HG03378 (cell line): ENCODE data around the gene GCG.

Experiments used
- ATAC-seq: cut with Tn5 transposase; IDR thresholded peaks from one replicate; pipeline ENCODE4 v1.9.1; 2021; ENCODE audit warnings: mild to moderate bottlenecking, moderate library complexity; ENCODE audit not compliant: unreplicated experiment

GCG gene

DNA sequence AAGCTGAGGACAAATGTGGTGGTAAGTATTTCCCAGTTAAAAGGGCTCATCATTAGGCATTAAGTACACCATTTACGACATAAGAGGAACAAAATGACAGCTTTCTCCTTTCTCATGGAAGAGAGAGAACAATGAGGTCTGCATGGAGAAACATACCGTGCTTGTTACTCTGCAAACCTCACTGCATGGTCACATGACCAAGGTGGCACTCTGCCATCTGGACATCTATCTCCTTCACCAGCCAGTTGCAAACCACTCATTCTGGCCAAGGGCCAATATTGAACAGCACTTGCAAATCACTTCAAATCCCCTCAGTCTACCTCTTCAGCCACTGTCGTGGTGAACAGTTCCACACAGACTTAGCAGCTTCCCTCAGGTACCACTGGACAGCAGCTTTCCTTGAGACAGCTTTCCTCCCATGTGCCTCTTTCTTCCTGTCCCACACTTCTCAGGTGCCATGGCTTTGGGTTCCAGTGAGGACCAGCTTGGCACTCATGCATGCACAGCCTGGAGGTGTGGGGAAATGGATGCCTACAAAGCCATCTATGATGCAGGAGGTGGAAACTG is 48.5 kb downstream of the GCG start:
- no peak for ATAC-seq

GRCh38 chr2:162100579-162100978 is 51.5 kb downstream of the GCG start:
- ATAC-seq = no peak

DNA sequence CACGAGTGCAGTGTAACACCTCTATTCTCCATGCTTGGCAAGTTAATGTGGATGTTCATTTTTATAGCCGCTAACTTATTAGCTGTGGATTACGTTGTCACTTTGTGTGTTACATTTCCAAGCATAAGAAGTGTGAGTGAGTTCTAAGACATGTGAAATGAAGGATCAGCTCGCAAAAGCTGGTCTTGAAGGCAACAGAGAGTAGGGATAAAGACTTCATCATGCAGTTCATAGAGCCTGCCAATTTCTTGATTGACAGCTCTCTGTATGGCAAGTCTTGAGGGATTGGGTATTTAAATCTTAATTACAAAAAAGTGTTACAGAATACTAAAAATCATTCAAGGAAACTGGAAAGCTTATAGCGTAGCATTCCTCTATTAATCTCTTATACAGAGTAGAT is 52.2 kb downstream of the GCG start:
- ATAC-seq = no peak
